ENCODE measurements around the gene ZNF70. TPM values are rescaled to one million over a fixed set of nuclear protein-coding genes. Genes with fewer than 3 reads are reported as not detected.

Gene ZNF70
- total and polyA plus RNA-seq, 2 of the 13 experiments (the other 11 are each of a cell fraction or from before 2014, with no cell fraction given) = 0.62 to 3.6 TPM

- no peak for TF ChIP-seq PRDM15 (CRISPR knock-in tag; IDR thresholded peaks at IDR 0.05)
- TF ChIP-seq ZNF44 (CRISPR knock-in tag; IDR thresholded peaks at IDR 0.05) = no peak
- no peak for TF ChIP-seq TFDP1 (CRISPR knock-in tag; IDR thresholded peaks at IDR 0.05; ENCODE audit: borderline replicate concordance)
- no peak for TF ChIP-seq ETS1 (CRISPR knock-in tag; IDR thresholded peaks at IDR 0.05)
- TF ChIP-seq PATZ1 (CRISPR knock-in tag; IDR thresholded peaks at IDR 0.05) = peak; percentile 25; the same call in 1 of the 2 replicates
- TF ChIP-seq ZNF75D (CRISPR knock-in tag; IDR thresholded peaks at IDR 0.05; ENCODE audit: borderline replicate concordance) = no peak
- TF ChIP-seq UBTF (CRISPR knock-in tag; IDR thresholded peaks at IDR 0.05) = peak; percentile 52; the same call in 1 of the 2 replicates
- TF ChIP-seq ZNF432 (CRISPR knock-in tag; IDR thresholded peaks at IDR 0.05; ENCODE audit: borderline replicate concordance) = no peak
- TF ChIP-seq ZNF576 (CRISPR knock-in tag; IDR thresholded peaks at IDR 0.05) = no peak
- no peak for TF ChIP-seq PRMT3 (CRISPR knock-in tag; IDR thresholded peaks at IDR 0.05; ENCODE audit: borderline replicate concordance, low read depth)
- TF ChIP-seq ZNF672 (CRISPR knock-in tag; IDR thresholded peaks at IDR 0.05) = no peak
- no peak for TF ChIP-seq ATF6 (CRISPR knock-in tag; conservative IDR thresholded peaks at IDR 0.05)
- TF ChIP-seq ZZZ3 (CRISPR knock-in tag; IDR thresholded peaks at IDR 0.05; ENCODE audit: borderline replicate concordance) = no peak
- no peak for TF ChIP-seq NFKB2 (CRISPR knock-in tag; IDR thresholded peaks at IDR 0.05; ENCODE audit: borderline replicate concordance)
- no peak for TF ChIP-seq IRX3 (CRISPR knock-in tag; IDR thresholded peaks at IDR 0.05; ENCODE audit: borderline replicate concordance, low read depth)
- no peak for TF ChIP-seq RELA (CRISPR knock-in tag; IDR thresholded peaks at IDR 0.05)
- TF ChIP-seq RBFOX2 (IDR thresholded peaks at IDR 0.05; ENCODE audit: low read depth, low read length) = no peak
Measured at GRCh38 chr22:23778577-23778900, 27.6 kb upstream of the ZNF70 start (continued).
